Fibroblast of pulmonary artery (primary cell): ENCODE measurements around the gene LTBP3.

Experiments used
- DNase-seq: peaks from one replicate; pipeline ENCODE4 v3.0.0-alpha.2; 2010; ENCODE audit warnings: low read depth
- H3K4me3 ChIP-seq: replicated peaks from 2 replicates; pipeline ENCODE4 v1.5.1; 2011; ENCODE audit warnings: low read depth, mild to moderate bottlenecking, control low read depth, low read length, moderate library complexity
- CTCF ChIP-seq: IDR thresholded peaks from 2 replicates; pipeline ENCODE4 v1.5.1; 2011; ENCODE audit warnings: mild to moderate bottlenecking, control low read depth, low read length, inconsistent platforms; ENCODE audit errors: missing control alignments

Gene LTBP3

GRCh38 chr11:65584723-65585171 is 26.6 kb upstream of the LTBP3 start:
- H3K4me3 ChIP-seq: no peak overlapping the region
- no peak for DNase-seq

DNA sequence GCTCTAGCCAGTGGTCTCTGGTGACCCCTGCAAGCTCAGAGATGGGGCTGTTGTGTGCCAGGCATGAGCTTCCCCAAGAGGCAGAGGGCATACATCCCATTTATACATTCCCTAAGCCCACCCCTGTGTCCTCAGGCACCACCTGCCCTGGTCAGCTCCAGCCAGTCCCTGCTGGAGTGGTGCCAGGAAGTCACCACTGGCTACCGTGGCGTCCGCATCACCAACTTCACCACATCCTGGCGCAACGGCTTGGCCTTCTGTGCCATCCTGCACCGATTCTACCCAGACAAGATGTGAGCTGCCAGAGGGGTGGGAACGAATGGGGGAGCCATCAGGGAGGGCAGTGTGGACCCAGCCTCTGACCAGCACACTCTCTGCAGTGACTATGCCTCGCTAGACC is 25.9 kb upstream of the LTBP3 start:
- TF ChIP-seq CTCF: no peak
- DNase-seq: no peak
- H3K4me3 ChIP-seq: no peak overlapping the region

More at GRCh38 chr11:65584723-65585171, 26.6 kb upstream of the LTBP3 start:
- no peak for TF ChIP-seq CTCF

GRCh38 chr11:65583589-65583988 is 25.4 kb upstream of the LTBP3 start:
- no peak for TF ChIP-seq CTCF
- no peak overlapping the region for H3K4me3 ChIP-seq
- no peak for DNase-seq

DNA sequence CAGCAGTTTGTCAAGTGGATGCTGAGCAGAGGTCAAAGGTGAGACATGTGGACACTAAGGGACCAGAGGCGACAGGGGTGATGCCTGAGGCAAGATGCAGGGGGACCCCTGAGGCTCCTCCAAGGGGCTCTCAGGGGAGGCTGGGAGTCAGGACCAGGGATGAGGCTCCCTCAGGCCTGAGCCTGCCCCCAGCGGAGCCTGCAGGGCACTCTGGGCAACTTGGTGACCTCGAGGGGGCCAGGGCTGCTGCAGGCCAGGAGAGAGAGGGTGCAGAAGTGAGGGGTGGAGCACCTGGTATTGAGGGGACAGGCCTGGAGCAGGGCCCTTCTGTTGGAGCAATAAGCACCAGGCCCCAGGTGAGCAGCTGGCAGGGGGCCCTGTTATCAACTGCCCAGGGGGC is 23.8 kb upstream of the LTBP3 start:
- no peak overlapping the region for H3K4me3 ChIP-seq
- TF ChIP-seq CTCF: no peak
- DNase-seq: no peak

GRCh38 chr11:65580756-65581155 is 22.6 kb upstream of the LTBP3 start:
- no peak for DNase-seq
- TF ChIP-seq CTCF: no peak
- H3K4me3 ChIP-seq: no peak overlapping the region

DNA sequence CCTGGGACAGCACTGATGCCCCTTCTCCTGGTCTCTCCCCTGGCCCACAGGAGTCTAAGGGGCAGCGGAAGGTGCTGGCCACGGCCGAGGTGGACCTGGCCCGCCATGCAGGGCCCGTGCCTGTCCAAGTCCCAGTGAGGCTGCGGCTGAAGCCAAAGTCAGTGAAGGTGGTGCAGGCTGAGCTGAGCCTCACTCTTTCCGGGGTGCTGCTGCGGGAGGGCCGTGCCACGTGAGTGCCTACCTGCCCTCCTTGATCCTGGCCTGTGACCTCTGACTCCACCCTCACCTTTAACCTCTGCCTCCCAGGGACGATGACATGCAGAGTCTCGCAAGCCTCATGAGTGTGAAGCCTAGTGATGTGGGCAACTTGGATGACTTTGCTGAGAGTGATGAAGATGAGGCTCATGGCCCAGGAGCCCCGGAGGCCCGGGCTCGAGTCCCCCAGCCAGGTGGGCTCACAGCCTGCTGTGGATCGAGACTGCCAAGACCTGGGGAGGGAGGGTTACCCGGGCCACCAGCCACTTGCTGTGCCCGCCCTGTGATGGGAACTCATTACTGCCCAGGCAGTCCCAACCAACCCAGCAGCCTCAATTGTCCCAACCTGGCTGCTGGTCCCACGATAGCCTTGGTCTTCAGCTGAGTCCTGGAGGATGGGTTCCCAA is 22.0 kb upstream of the LTBP3 start:
- no peak for TF ChIP-seq CTCF
- DNase-seq: no peak
- H3K4me3 ChIP-seq: no peak overlapping the region

DNA sequence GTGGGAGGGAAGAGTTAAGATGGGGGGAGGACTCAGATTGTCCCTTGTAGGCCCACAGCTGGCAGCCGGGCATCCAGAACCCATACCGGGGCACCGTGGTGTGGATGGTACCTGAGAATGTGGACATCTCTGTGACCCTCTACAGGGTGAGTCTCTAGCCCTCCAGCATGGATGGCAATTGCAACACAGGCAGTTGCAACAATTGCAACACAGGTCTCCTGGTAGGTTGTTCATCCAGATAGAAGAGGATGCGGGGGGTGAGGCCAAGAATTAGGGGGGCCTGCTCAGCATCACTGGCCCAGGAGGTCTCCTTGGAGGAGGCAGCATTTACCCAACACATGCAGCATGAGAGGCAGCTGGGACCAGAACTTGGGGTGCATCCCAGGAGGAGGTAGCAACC is 21.1 kb upstream of the LTBP3 start:
- no peak for DNase-seq
- no peak overlapping the region for H3K4me3 ChIP-seq
- TF ChIP-seq CTCF: no peak
